Measurements from ENCODE around the gene ATP8A2. TPM values are rescaled to one million over a fixed set of nuclear protein-coding genes. Genes with fewer than 3 reads are reported as not detected.

The ATP8A2 gene
- total RNA-seq, 4 donors from 2014 or later, result 0.20 to 1.1 (median 0.59) TPM

GRCh38 chr13:25739376-25739775 is 367.6 kb downstream of the ATP8A2 start:
- no peak overlapping the region for H3K4me3 ChIP-seq
- H3K9me3 ChIP-seq, result no peaks in the 10 kb centered on the region
- intact Hi-C loops (cut with DNase I; ENCODE audit: low total_unique reads) (no loop called here), in situ Hi-C loops (cut with MboI; ENCODE audit: low pct_ligation_motif_present in 1 of 4, low pct_unique_long_range_greater_than_20kb in 1 of 4, low sequenced_read_pairs in 3 of 4) (no loop called here)
- peaks cover 0 to 4% (median 0%) of the 10 kb centered on the region in 4 donors for H3K4me1 ChIP-seq
- no peaks in the 10 kb centered on the region for H3K27me3 ChIP-seq
- WGBS, 2 donors (ENCODE audit: low coverage in 1 of 2), result 62 to 68% methylated on average over 1 of the region's 1 CpG
- H3K27ac ChIP-seq, result no peak overlapping the region
- no peak for DNase-seq
- TF ChIP-seq CTCF (IDR thresholded peaks at IDR 0.05), result no peak
- TF ChIP-seq POLR2AphosphoS5 (IDR thresholded peaks at IDR 0.05), result no peak
- TF ChIP-seq EP300 (IDR thresholded peaks at IDR 0.05; ENCODE audit: low read depth), result no peak
- TF ChIP-seq POLR2A (IDR thresholded peaks at IDR 0.05), result no peak
- no peaks in the 10 kb centered on the region for H3K36me3 ChIP-seq

- Histone ChIP-seq H3K27me3 (no peaks in the 10 kb centered on the region), H3K9me3 (no peaks in the 10 kb centered on the region), H3K4me3 (no peak overlapping the region), H3K4me1 (peaks cover 0 to 4% (median 0%) of the 10 kb centered on the region in 4 donors), H3K36me3 (no peaks in the 10 kb centered on the region), H3K27ac (no peak overlapping the region)
- no peak for DNase-seq
- TF ChIP-seq POLR2AphosphoS5 (IDR thresholded peaks at IDR 0.05), result no peak
- no peak for TF ChIP-seq POLR2A (IDR thresholded peaks at IDR 0.05)
- no peak for TF ChIP-seq CTCF (IDR thresholded peaks at IDR 0.05)
- no peak for TF ChIP-seq EP300 (IDR thresholded peaks at IDR 0.05; ENCODE audit: low read depth)
- intact Hi-C loops (cut with DNase I; ENCODE audit: low total_unique reads), result no loop called here
- WGBS, 2 donors (ENCODE audit: low coverage in 1 of 2), result 90 to 95% methylated on average over 4 to 5 of the region's 5 CpGs
- in situ Hi-C loops (cut with MboI; ENCODE audit: low pct_ligation_motif_present in 1 of 4, low pct_unique_long_range_greater_than_20kb in 1 of 4, low sequenced_read_pairs in 3 of 4), result no loop called here
These were observed 370.0 kb downstream of the ATP8A2 start for GRCh38 chr13:25741796-25742195.

- in situ Hi-C loops (cut with MboI; ENCODE audit: low pct_ligation_motif_present in 1 of 4, low pct_unique_long_range_greater_than_20kb in 1 of 4, low sequenced_read_pairs in 3 of 4) (no loop called here), intact Hi-C loops (cut with DNase I; ENCODE audit: low total_unique reads) (no loop called here)
- no peaks in the 10 kb centered on the region for H3K36me3 ChIP-seq
- no peak for TF ChIP-seq EP300 (IDR thresholded peaks at IDR 0.05; ENCODE audit: low read depth)
- TF ChIP-seq CTCF (IDR thresholded peaks at IDR 0.05), result no peak
- no peak for TF ChIP-seq POLR2A (IDR thresholded peaks at IDR 0.05)
- TF ChIP-seq POLR2AphosphoS5 (IDR thresholded peaks at IDR 0.05), result no peak
- DNase-seq, result no peak
- no peaks in the 10 kb centered on the region for H3K9me3 ChIP-seq
- H3K4me3 ChIP-seq, result no peak overlapping the region
- no peaks in the 10 kb centered on the region for H3K27me3 ChIP-seq
- H3K27ac ChIP-seq, result no peak overlapping the region
- peaks cover 0 to 4% (median 0%) of the 10 kb centered on the region in 4 donors for H3K4me1 ChIP-seq
- WGBS, 2 donors (ENCODE audit: low coverage in 1 of 2), result 92 to 94% methylated on average over 2 of the region's 2 CpGs
These were observed 370.4 kb downstream of the ATP8A2 start for GRCh38 chr13:25742220-25742619.

- Histone ChIP-seq H3K9me3 (no peaks in the 10 kb centered on the region), H3K4me1 (peaks cover 0 to 2% (median 0%) of the 10 kb centered on the region in 4 donors), H3K27me3 (no peaks in the 10 kb centered on the region), H3K4me3 (no peak overlapping the region), H3K36me3 (no peaks in the 10 kb centered on the region), H3K27ac (no peak overlapping the region)
- 91 to 94% methylated on average over 3 to 4 of the region's 4 CpGs for WGBS, 2 donors (ENCODE audit: low coverage in 1 of 2)
- intact Hi-C loops (cut with DNase I; ENCODE audit: low total_unique reads), result no loop called here
- in situ Hi-C loops (cut with MboI; ENCODE audit: low pct_ligation_motif_present in 1 of 4, low pct_unique_long_range_greater_than_20kb in 1 of 4, low sequenced_read_pairs in 3 of 4), result no loop called here
- DNase-seq, result no peak
- no peak for TF ChIP-seq EP300 (IDR thresholded peaks at IDR 0.05; ENCODE audit: low read depth)
- no peak for TF ChIP-seq CTCF (IDR thresholded peaks at IDR 0.05)
- TF ChIP-seq POLR2AphosphoS5 (IDR thresholded peaks at IDR 0.05), result no peak
- TF ChIP-seq POLR2A (IDR thresholded peaks at IDR 0.05), result no peak
These were observed 371.6 kb downstream of the ATP8A2 start for GRCh38 chr13:25743421-25743820.

Measured in transverse colon (tissue), 4 donors.